Stimulated activated CD4-positive, alpha-beta T cell treated with anti-CD3 and anti-CD28 coated beads, Interleukin-2, amount 100 ng/mL, for 48 hours (primary cell): ENCODE results near the gene MOB4.
A peak's percentile ranks its signal among the peaks of the same experiment; 100 is the strongest.
"Not testable (repeated sequence)": the region's sequence is repeated elsewhere in the genome, so short reads cannot be mapped to it uniquely, and the experiment has no call there.

Experiments used
- DNase-seq, 2 donors: peaks; one replicate each; pipeline ENCODE4 v3.0.0-alpha.2; 2020

The MOB4 gene

DNA sequence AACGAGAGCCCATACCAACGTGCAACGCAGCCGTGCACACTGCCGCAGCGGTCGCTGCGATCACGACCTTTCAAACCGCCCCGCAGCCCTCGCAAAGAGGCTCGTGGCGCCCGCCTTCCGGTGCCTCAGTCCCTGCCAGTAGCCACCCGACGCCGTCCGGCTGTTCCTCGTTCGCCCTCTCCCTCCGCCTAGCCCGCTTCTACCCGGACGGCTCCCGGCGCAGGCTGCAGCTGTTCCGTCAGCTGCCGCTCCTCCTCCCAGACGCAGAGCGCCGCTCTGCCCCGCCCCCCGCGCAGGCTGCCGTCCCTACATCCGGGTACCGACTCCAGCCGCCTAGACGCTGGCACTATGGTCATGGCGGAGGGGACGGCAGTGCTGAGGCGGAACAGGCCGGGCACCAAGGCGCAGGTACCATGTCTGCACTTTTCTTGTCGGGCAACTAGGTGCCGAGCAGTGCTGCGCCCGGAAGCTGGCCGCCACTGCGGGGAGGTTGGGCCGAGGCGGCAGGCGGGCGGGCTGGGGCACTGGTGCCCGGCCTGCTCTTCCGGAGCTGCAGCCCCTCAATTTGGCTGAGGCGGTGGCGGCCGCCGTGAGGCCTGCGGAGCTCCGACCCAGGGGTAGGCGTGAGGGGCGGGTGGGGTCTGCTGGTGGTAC, at the start of gene MOB4:
Gene MOB4, plus strand, starts transcription at position 328 of the 654 bp plus-strand sequence. Its CDS starts 21 bp downstream, at position 349.
- peak; percentile 89 to 95 for DNase-seq

DNA sequence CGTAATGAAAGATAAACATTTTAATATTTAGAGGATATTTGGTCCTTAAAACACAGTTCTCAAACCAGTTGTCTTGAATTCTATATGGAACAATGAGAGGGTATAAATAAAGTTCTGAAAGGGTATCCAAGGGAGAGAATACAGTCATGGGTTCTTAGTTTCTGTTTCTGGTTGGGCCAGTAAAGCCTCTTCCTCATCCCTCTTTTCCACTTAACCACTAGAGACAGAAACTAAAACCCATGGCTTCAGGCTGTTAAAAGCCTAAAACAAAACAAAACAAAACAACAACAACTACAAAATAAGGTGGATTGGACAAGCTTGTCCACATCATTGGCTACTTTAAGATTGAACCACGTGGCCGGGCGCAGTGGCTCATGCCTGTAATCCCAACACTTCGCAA, 43.7 kb upstream of the MOB4 start:
- DNase-seq, result no peak

DNA sequence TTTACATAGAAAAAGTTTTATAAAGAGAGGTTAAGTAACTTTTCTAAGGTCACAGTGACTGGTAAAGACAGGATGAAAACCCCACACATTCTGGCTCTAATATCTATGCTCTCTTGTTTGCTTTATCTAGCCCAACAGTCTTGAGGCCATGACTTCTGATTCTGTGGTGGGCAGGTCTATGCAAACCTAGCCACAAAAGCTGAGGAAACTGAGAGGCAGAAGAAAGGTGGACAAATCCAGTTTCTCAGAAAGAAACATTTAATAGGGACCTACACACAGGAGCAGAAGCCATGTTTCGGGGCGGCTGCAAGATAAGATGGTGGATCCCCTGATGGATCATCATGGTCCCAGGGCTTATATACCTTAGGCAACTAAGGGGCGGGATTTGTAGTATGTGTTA, 38.1 kb upstream of the MOB4 start:
- DNase-seq, result no peak

DNA sequence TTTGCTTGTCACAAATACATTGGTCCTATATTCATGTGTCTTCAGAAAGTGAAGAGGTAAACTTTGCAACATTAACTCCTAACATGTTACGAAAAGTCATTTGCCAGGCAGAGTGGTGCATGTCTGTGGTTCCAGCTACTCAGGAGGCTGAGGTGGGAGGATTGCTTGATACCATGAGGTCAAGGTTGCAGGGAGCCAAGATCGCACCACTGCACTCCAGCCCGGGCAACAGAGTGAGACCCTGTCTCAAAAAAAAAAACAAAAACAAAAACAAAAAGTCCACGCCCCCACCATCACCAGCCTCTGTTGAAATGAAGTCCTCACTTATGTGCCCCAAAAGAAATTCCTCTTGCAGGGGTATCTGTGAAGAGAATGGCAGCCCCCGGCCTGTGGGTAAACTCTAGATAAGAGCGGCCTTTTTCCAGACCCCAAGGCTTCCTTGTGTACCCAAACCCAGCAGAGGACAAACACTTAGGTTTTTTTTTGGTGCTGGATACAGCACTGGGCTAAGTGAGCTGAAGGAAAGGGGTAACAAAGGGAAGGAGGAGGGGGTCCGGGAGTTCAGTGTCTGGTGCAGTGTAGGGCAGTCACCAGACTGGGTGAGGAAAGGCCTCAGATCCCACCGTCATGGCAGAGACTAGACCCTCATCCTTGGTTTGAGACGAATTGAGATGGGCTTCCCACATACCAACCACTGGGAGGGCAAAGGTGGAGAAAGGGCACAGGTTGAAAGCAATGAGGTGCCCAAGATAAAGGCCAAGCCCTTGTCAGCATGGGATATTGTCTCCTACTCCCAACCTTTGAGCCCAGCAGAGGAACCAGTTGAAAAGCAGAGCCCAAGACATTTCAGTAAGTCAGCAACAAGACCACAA, 35.5 kb upstream of the MOB4 start:
- no peak for DNase-seq

DNA sequence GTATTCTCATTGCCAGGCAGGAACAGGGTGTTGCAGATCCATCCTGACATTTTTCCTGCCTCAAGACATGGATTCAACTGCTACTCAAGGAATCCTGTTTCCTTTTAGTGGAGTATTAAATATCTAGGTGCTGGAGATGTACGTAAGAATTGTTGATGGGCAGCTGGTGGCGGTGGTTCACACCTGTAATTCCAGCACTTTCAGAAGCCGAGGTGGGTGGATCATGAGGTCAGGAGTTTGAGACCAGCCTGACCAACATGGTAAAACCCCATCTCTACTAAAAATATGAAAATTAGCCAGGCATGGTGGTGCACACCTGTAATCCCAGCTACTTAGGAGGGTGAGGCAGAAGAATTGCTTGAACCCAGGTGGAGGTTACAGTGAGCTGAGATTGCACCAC, 31.6 kb upstream of the MOB4 start:
- not testable (repeated sequence) for DNase-seq

DNA sequence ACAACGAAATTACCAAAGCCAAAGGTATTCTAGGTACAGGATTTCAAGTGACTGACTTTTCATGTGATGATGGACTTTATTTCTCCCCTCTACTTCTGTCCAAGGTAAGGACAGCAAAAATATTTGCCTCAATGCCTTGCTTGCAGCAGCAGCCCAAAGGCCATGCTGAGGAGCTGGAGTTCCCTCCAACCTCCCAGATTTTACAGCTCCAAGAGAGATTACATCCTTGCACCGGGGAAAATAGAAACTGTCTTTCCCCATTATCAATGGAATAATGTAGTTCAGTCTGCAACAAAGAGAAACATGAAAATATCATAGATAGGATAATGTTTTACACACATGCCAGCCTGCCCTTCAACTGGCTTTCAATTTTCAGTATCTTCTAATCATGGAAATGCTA, 29.7 kb upstream of the MOB4 start:
- no peak for DNase-seq

DNA sequence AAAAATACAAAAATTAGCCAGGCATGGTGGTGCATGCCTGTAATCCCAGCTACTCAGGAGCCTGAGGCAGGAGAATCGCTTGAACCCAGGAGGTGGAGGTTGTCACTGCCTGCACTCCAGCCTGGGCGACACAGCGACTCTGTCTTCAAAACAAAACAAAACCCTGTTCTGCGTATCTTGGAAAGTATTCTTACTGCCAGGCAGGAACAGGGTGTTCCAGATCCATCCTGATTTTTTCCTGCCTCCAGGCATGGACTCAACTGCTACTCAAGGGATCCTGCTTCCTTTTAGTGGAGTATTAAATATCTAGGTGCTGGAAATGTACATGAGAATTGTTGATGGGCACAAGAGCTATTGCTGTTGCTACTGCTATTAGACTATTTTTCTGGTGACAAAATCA, 28.5 kb upstream of the MOB4 start:
- DNase-seq, result no peak

DNA sequence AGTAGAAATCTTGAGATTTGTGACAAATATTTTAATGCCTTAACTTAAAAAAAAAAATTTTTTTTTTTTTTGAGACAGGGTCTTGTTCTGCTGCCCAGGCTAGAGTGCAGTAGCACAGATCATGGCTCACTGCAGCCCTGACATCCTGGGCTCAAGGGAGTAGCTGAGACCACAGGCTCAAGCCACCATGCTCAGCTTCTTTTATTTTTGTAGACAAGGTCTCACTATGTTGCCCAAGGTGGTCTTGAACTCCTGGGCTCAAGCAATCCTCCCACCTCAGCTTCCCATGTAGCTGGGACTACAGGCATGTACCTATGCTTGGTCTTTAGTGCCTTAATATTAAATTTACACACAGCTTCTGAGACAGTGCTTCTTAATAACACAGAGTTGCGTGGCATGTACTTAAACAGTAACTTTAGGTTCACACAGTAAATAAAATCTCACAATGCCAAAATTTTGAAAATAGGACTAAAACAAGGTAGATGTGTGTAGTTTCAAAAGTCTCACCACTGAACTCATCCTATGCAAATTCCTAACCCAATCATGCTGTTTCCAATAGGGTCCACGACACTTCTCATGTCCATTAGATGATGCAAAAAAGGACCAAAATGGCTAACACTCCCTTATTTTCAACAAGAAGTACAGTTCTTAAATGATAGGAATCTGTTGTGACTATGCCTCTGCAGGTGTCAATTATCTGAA, 20.3 kb upstream of the MOB4 start:
- no peak for DNase-seq

DNA sequence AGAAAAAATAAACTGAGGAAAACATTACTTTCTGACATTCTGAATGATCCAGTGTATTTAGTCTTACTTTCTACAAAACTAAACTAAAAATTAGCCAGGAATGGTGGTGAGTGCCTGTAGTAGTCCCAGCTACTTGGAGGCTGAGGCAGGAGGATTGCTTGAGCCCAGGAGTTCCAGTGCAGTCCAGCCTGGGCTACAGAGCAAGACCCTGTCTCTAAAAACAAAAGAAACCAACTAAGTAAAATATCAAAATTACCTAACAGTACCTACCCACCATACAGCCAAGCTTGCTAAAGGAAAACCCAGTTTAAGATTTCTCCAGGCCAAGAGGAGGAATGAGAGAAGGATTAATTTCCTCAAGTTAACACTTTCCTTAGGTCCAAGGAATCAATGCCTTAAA, 19.2 kb upstream of the MOB4 start:
- no peak for DNase-seq

DNA sequence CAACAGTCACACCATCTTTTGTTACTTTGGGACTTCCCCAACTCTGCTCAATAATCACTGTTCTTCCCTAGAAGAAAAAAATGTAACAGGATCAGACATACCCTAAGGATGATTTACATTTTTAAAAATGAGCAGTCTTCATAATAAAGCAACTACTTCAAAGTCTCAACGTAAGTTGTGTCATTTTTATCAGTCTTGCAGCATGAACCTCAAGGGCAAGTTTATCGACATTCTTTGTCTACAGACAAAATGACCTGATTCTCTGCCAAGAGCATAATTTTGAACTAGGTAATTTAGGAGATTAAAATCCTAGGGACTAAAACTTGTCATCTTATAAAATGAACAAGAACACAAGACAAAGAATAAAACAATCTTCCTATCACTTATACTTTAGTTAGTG, 18.5 kb upstream of the MOB4 start:
- DNase-seq, result no peak

DNA sequence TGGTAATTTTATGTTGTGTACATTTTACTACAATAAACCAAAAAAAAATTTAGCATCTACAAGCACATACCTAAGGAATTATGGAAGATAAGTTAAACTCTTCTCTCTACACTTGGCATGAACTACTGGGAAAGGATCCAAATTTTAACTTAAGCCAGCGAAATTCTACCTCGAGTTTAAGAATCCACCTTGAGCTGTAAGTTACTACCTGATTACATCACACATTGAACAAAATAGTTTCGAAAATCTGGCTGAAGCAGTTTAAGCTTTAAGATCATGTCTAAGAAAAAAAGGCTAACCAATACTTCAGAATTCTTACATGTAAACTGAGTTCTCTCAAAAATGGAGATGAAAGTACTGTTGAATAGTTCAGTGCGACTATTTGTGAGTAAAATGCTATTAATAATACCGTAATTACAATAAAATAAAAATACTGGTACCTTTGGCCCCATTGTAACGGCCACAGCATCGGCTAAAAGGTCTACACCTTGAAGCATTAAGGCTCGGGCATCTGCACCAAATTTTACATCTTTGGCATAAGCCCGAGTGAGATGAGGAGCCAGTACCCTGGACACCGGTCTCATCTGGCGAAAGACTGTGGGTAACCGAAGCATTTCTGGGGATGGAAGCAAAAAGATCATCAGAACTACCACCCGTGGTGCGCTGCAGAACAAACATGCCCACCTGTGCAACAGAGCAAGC, 17.5 kb upstream of the MOB4 start:
- no peak for DNase-seq

DNA sequence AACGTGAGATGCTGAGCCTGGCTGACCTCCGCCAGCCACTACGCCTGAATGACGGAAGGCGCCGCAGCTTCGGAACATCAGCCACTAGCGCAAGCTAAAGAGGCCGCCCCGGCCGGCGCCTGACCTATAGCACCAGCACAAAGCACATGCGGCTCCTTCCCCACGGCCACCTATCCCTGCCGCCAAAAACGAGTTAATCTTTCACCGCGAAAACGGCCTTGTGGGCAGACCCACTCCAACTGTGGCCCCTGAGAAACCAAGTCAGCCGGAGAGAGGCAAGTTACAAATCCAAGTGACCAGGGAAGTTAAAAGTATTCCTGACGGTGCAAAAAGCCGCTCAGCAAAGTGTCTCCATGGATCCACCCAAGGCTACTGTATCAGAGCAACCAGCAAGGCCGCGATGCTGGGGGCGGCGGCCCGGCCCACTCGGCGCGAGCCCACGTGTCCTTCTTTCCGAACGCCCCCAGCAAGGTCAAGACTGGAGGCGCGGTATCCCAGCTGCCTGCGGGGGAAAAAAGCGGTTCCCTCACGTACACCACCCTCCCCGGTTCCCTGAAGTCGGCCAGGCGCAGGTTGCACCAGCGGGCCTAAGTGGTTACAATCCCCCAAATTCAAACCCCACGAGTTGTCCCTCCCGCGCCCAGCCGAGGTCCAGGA, 16.8 kb upstream of the MOB4 start:
- peak; percentile 37 to 38 for DNase-seq

DNA sequence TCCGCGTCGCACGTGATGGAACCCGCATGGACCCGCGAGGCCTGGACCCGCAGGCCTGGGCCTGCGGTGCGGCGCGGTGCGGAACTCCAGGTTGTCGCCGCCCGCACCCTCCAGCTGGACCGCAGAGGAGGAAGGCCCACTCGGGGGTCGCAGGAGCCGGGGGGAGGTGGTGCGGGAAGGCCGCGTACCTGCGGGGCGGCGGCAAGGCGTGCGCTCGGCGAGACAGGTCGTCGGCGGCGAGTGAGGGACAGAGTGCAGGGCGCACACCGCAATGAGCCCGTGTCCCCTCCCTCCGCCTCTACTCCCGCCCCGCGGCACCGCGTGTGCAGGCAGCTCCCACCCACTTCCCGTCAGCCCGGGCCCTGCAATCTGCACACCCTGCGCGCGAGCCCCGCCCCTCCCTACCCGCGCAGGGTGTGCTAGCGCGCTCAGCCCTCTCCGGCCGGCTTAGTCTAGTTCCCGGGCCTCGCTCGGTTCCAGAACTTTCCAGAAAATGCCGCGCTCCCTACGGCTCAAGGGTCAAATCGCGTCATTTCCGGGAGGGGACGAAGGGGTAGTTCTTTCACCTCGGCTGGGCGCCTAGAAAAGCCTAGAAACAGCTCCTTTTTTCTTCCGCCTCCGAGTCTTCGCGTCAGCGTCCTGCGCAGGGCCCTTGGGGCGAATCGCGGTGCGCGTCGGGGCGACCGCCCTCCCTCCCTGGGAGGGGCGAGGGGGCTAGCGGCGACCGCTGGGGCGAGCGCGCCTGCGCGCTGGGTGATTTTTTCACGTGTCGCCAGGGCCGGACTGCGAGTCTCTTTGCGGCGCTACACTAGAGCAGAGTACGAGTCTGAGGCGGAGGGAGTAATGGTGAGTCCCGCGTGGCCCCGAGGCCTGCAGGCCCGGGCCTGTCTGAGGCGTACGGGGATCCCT, 16.0 kb upstream of the MOB4 start, which contains the start of the genes HSPD1 and HSPE1:
Gene HSPD1, minus strand, starts transcription at position 247 of the 909 bp plus-strand sequence. CDS start 992 bp downstream, outside the sequence.
Gene HSPE1, plus strand, starts transcription at position 786 of the 909 bp plus-strand sequence. Its CDS starts 58 bp downstream, at position 844.
- peak; percentile 94 to 98 for DNase-seq

DNA sequence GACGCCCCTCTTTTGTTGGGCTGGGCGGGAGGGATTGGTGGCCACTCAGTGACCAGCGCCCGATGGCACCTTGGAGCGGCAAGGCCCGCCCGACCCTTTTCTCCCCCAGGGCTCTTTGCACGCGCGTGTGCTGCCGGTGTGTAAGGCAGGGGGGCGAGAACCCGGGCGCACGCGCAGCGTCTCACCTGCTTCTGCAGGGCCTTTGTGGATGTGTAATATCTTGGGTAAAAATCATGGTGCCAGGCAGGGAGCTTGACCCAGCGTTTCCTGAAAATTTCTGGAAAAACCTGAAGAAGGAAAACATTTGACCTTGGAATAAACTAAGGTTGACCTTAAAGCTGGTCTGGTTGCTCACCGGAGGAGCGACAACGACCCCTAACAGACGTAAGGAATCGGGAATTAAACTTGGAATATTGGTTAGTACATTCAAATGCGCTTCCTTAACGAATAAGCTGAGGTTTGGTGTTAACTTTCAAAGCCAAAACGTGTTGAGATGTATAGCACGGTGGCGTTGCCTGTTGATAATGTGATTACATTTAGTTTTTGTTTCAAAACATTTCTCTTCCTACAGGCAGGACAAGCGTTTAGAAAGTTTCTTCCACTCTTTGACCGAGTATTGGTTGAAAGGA, 15.2 kb upstream of the MOB4 start:
- no peak for DNase-seq

DNA sequence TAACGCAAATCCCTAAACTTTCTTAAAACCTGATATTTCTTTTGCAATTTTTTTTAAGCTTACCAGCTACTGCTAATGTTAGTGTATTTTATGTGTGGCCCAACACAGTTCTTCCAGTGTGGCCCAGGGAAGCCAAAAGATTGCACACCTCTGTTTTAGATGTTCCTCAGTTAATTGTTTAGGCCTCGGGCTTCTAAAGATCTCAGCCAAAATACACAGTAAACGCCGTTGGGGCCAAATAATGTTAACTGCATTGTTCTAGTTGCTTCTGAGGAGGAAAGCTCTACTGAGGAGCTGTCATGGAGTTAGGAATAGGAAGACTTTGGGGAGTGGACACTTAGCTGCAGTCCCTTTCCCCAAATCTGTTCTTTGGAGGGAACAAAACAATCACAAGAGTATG, 13.7 kb upstream of the MOB4 start:
- no peak for DNase-seq

DNA sequence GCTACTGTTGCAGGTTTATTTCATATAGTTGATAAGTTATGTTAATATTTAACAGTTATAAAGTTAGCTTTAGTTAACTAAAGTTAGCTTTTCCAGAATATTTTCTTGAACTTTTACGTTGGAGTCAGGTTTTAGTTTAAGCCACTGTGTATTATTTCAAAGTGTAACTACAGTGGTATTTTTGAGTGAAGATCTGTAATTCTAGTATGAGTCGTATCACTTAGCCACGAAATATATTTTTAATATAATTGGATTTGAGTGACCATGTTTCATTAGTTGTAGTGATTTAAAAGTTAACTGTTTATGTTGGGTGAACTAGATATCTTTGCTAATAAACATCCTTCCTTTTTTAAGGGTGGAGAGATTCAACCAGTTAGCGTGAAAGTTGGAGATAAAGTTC, 13.2 kb upstream of the MOB4 start:
- DNase-seq, result no peak

DNA sequence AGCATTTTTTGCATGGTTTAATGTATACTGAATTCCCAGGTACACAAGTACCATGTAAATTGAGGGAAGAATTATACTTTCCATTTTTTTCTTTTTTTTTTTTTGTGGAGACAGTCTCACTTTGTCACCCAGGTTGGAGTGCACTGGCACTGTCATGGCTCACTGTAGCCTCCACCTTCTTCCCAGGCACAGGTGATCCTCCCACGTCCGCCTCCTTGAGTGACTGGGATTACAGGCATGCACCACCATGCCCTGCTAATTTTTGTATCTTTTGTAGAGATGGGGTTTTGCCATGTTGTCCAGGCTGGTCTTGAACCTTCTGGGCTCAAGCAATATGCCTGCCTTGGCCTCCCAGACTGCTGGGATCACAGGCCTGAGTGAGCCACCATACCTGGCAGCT, 11.9 kb upstream of the MOB4 start:
- DNase-seq, result no peak

DNA sequence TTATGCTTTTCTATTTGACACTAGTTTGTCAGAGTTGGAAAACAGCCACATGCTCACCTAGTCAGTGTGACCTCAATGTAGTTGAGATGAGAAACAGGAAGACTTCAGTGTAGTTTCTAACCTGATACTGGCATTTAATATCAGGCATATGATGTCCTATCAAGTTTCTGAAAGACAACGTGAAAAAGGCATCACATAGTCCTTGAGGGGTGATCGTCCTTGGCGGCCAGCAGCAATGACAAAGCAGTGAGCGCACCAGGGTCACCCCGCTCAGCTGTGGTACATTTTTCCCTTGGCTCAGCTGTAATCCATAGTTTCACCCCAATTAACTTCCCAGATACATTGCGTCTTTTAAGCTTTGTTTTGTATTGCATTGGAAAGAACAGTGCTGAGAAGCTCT, 11.4 kb upstream of the MOB4 start:
- DNase-seq, result no peak

DNA sequence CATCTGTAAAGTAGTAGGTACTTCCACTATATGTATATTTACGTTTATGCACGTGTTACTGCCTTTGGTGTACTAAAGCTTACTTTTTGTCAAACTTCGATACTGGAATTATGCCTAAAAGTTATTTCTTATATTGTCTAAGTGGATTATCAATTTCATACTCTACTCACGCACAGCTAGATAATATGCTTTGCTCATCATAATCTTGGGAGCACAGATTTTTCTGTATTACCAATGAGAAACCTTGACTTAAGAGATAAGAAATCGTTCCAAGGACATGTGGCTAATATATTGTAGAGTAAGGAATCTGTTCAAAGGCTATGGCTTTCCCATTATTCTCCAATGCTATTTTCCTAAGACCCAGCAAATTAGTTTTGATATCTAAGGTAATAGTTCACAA, 9.2 kb upstream of the MOB4 start:
- DNase-seq, result no peak

DNA sequence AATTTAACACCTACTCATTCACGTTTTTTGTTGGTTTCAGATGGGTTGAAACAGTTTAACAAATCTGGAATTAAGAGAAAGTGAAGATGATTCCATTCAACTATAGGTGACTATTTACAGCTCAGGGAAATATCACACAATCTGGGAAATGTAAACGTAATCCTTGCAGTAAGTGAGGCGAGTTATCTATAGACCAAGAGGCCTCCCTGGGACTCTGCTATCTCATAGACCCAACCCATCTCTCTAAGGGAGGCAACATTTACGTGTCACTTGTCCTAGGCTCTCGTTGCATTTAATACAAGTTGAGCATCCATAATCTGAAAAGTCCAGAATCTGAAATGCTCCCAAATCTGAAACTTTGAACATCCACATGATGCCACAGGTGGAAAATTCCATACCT, 2.0 kb upstream of the MOB4 start:
- DNase-seq, result no peak

DNA sequence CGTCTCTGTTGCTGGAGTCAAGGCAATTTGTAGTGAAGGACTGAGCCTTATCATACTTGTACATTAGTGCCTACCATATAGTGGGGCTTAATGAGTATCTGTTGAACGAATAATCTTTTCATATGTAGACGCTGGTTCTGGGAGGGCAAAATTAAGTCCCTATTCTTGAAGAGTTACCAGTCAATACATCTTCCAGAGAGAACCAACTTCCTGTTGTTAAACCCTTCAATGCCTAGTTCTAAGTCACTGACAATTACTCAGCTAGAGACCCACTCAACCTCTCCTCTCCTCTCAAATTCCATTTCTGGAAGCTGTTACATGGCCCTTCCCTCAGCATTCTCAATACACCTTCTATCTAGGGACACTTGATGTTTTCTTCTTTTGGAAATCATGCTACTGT, 1.1 kb upstream of the MOB4 start:
- DNase-seq, result no peak
